Adrenal gland (tissue), 5 donors: Measurements from ENCODE around the gene ZNF469.

Experiments
- CTCF ChIP-seq, 6 experiments: fragments of 450-650 bp in 4 of 6; fragments of 200-600 bp in 2 of 6; sonication (generic) in 1 of 6; IDR thresholded peaks; 1 replicate in 5 of 6; 2 replicates in 1 of 6; pipeline versions ENCODE4 v1.5.1 to v1.8.0; 2016 to 2021; ENCODE audit warnings: antibody characterized with exemption in 6 of 6, mild to moderate bottlenecking in 2 of 6, moderate library complexity in 1 of 6
- POLR2A ChIP-seq, 2 donors: fragments of 450-650 bp; IDR thresholded peaks; one replicate each; pipeline ENCODE4 v1.6.1; 2017; ENCODE audit warnings: antibody characterized with exemption in 2 of 2, mild to moderate bottlenecking in 2 of 2, moderate library complexity in 1 of 2
- donor health status: DM: no; HTN: no; CAD: no.

- TF ChIP-seq CTCF (IDR thresholded peaks at IDR 0.05) (no peak), POLR2A (IDR thresholded peaks at IDR 0.05) (no peak)
These were observed 45.2 kb upstream of the ZNF469 start for GRCh38 chr16:88337538-88337937.
